ENCODE measurements around the gene SIRPB1.

The SIRPB1 gene

DNA sequence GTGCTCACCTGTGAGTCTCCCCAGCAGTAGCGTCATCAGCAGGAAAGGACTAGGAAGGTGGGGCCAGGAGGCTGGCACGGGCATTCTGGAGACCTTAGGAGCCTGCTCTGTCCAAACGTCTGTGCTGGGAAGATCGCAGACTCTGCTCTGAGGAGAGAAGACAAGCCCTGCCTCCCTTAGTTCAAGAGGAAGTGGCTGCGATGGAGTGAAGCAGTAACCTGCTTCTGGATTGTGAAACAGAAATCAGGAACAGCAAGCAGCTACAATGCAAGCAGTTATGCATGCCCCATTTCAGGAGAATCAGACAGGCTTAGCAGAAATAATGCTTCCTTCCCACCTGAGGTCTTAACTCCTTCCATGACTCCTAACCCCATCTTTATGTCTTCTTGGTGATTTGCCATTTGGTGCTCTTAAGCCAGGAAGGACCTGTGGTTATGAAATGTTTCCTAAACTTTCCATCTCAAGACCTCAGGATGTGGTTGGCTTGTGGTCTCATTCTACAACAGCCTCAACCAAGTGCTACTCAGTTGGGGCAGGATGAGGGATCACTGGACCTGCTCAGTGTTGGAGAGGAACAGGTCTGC lies at the start of gene SIRPB1:
Gene SIRPB1, minus strand, starts transcription at position 149 of the 584 bp plus-strand sequence. Its CDS starts 65 bp downstream, at position 84.
- H3K27me3 ChIP-seq (ENCODE audit: control insufficient read depth in 1 of 2, insufficient read depth in 2 of 2, low read length in 2 of 2), result no peaks in the 10 kb centered on the region
- H3K4me1 ChIP-seq (ENCODE audit: insufficient read depth, low read length), result no peaks in the 10 kb centered on the region
- H3K9ac ChIP-seq (ENCODE audit: low read length), result no peak within 1 kb of the TSS
- no peak within 1 kb of the TSS for H3K27ac ChIP-seq (ENCODE audit: low read depth, low read length)
- H3K36me3 ChIP-seq (ENCODE audit: insufficient read depth, low read length), result no peaks in the 10 kb centered on the region
- H3K4me3 ChIP-seq (ENCODE audit: low read depth in 1 of 2, low read length in 2 of 2), result no peak within 1 kb of the TSS
- no peaks in the 10 kb centered on the region for H3K9me3 ChIP-seq (ENCODE audit: low read length)

DNA sequence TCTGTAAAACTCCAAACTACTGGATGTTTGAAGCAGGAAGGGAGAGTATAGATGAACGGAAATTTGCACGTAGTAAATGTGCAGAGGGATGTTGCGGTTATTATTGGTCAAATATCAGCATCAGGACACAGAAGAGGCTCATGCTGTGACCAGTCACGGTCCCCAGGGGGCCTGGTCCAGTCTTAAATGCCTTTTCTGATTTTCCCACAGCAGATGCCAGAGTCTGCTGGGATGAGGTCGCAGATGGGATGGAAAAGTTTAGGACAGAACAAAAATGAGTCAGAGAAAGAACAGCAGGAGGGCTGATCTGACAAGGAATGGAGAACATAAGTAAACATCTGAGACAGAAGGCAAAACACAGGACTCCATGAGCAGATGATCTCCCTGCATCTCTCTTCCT lies 49.5 kb upstream of the SIRPB1 start:
- Histone ChIP-seq H3K9me3 (ENCODE audit: low read length) (no peaks in the 10 kb centered on the region), H3K4me1 (ENCODE audit: insufficient read depth, low read length) (no peaks in the 10 kb centered on the region), H3K9ac (ENCODE audit: low read length) (no peak overlapping the region), H3K27ac (ENCODE audit: low read depth, low read length) (no peak overlapping the region), H3K36me3 (ENCODE audit: insufficient read depth, low read length) (no peaks in the 10 kb centered on the region), H3K4me3 (ENCODE audit: low read depth in 1 of 2, low read length in 2 of 2) (no peak overlapping the region), H3K27me3 (ENCODE audit: control insufficient read depth in 1 of 2, insufficient read depth in 2 of 2, low read length in 2 of 2) (no peaks in the 10 kb centered on the region)

DNA sequence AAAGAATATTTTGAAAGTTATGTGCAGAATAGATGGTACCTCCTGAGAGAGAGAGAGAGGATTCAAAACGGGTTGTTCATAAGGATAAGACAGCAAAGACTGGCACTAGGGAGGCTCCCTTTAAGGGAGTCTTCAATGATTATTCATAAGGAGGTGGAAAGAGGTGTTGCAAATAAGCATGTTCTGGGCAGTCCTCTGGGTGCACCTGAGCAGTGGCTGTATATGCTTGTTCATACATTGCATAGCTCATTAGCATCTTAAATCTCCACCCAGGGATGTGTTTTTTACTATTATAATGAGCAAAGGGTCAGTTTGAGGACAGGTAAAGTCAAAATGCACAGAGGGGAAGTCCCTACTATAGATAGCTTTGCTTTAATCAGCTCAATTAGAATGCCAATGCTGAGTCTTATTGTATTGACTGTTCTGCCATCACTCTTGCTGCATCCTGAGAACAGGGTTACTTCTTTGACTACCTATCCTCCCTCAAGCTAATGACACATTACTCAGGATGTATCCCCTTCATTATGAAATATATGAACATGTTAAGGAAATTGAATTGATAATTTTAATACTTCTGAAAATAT lies 47.8 kb upstream of the SIRPB1 start:
- Histone ChIP-seq H3K27me3 (ENCODE audit: control insufficient read depth in 1 of 2, insufficient read depth in 2 of 2, low read length in 2 of 2) (no peaks in the 10 kb centered on the region), H3K27ac (ENCODE audit: low read depth, low read length) (no peak overlapping the region)

DNA sequence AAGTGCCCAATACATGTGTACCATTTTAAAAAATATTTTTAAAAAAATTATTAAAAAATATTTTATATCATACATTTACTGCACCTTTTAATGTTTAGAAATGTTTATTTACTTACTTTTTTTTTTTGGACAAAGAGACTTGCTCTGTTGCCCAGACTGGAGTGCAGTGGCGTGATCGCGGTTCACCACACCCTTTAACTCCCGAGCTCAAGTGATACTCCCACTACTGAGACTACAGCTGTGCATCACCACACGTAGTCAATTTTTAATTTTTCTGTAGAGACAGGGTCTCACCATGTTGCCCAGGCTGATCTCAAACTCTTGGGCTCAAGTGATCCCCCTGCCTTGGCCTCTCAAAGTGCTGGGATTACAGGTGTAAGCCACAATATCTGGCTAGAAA lies 47.0 kb upstream of the SIRPB1 start:
- Histone ChIP-seq H3K27ac (ENCODE audit: low read depth, low read length) (no peak overlapping the region), H3K9me3 (ENCODE audit: low read length) (no peaks in the 10 kb centered on the region), H3K36me3 (ENCODE audit: insufficient read depth, low read length) (no peaks in the 10 kb centered on the region), H3K4me3 (ENCODE audit: low read depth in 1 of 2, low read length in 2 of 2) (no peak overlapping the region), H3K4me1 (ENCODE audit: insufficient read depth, low read length) (no peaks in the 10 kb centered on the region), H3K27me3 (ENCODE audit: control insufficient read depth in 1 of 2, insufficient read depth in 2 of 2, low read length in 2 of 2) (no peaks in the 10 kb centered on the region), H3K9ac (ENCODE audit: low read length) (no peak overlapping the region)

More for the DNA sequence above, 47.8 kb upstream of the SIRPB1 start:
- Histone ChIP-seq H3K4me1 (ENCODE audit: insufficient read depth, low read length) (no peaks in the 10 kb centered on the region), H3K36me3 (ENCODE audit: insufficient read depth, low read length) (no peaks in the 10 kb centered on the region), H3K9me3 (ENCODE audit: low read length) (no peaks in the 10 kb centered on the region), H3K9ac (ENCODE audit: low read length) (no peak overlapping the region), H3K4me3 (ENCODE audit: low read depth in 1 of 2, low read length in 2 of 2) (no peak overlapping the region)

DNA sequence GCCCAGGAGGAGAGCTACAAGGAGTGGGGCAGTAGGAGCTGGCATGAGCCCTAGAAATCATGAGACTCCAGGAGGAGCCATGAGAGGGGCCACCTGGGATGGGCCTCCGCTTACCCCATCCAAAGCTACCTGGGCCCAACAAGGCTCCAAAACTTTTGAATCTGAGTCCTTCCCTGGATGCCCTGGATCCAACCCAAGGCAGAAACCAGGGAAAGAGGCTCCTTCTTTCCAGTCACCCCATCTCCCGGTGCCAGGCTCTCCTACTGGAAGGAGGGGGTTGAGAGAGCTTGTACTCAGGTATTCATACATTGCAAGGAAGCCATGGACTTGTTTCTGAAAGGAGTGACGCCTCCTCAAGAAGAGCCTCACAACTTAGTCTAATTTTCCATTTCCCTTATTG lies 45.5 kb upstream of the SIRPB1 start:
- no peak overlapping the region for H3K27ac ChIP-seq (ENCODE audit: low read depth, low read length)

DNA sequence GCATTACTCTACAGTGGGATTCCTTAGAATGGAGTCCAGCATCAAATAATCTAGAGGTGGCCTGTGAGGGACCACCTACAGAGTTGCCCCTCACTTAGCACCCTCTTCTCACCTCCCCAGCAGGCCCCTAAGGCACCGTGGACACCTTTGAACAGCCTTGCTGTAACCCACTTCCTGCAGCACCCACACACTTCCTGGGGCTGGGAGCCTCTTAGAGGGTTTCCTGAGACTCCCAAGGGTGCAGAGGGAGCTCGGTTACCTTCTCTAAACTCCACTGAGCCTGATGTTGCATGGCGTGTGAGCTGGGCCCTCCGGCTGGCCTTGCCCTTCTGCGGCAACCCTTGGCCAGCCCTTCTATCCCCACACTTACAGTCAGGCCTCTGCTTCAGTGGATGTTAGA lies 45.1 kb upstream of the SIRPB1 start:
- H3K4me3 ChIP-seq (ENCODE audit: low read depth in 1 of 2, low read length in 2 of 2), result no peak overlapping the region
- H3K9me3 ChIP-seq (ENCODE audit: low read length), result no peaks in the 10 kb centered on the region
- no peaks in the 10 kb centered on the region for H3K4me1 ChIP-seq (ENCODE audit: insufficient read depth, low read length)
- H3K36me3 ChIP-seq (ENCODE audit: insufficient read depth, low read length), result no peaks in the 10 kb centered on the region
- H3K27me3 ChIP-seq (ENCODE audit: control insufficient read depth in 1 of 2, insufficient read depth in 2 of 2, low read length in 2 of 2), result no peaks in the 10 kb centered on the region
- H3K9ac ChIP-seq (ENCODE audit: low read length), result no peak overlapping the region
- H3K27ac ChIP-seq (ENCODE audit: low read depth, low read length), result no peak overlapping the region

More for the DNA sequence above, 45.5 kb upstream of the SIRPB1 start:
- H3K4me1 ChIP-seq (ENCODE audit: insufficient read depth, low read length), result no peaks in the 10 kb centered on the region
- no peaks in the 10 kb centered on the region for H3K27me3 ChIP-seq (ENCODE audit: control insufficient read depth in 1 of 2, insufficient read depth in 2 of 2, low read length in 2 of 2)
- no peak overlapping the region for H3K4me3 ChIP-seq (ENCODE audit: low read depth in 1 of 2, low read length in 2 of 2)
- no peaks in the 10 kb centered on the region for H3K9me3 ChIP-seq (ENCODE audit: low read length)
- H3K9ac ChIP-seq (ENCODE audit: low read length), result no peak overlapping the region
- H3K36me3 ChIP-seq (ENCODE audit: insufficient read depth, low read length), result no peaks in the 10 kb centered on the region

DNA sequence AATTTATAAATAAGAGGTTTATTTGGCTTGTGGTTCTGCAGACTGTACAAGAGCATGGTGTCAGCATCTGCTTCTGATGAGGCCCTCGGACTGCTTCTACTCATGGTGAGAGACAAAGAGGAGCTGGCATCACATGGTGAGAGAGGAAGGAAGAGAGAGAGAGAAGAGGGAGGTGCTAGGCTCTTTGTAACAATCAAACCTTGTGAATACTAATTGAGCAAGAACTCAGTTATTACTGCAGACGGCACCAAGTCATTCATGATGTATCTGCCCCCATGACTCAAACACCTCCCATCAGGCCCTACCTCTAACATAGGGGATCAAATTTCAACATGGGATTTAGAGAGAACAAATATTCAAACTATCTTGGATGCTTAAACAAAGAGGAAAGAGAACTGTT lies 44.1 kb upstream of the SIRPB1 start:
- H3K9me3 ChIP-seq (ENCODE audit: low read length), result no peaks in the 10 kb centered on the region
- no peaks in the 10 kb centered on the region for H3K27me3 ChIP-seq (ENCODE audit: control insufficient read depth in 1 of 2, insufficient read depth in 2 of 2, low read length in 2 of 2)
- H3K9ac ChIP-seq (ENCODE audit: low read length), result no peak overlapping the region
- no peak overlapping the region for H3K4me3 ChIP-seq (ENCODE audit: low read depth in 1 of 2, low read length in 2 of 2)
- no peak overlapping the region for H3K27ac ChIP-seq (ENCODE audit: low read depth, low read length)
- H3K4me1 ChIP-seq (ENCODE audit: insufficient read depth, low read length), result no peaks in the 10 kb centered on the region
- H3K36me3 ChIP-seq (ENCODE audit: insufficient read depth, low read length), result no peaks in the 10 kb centered on the region

DNA sequence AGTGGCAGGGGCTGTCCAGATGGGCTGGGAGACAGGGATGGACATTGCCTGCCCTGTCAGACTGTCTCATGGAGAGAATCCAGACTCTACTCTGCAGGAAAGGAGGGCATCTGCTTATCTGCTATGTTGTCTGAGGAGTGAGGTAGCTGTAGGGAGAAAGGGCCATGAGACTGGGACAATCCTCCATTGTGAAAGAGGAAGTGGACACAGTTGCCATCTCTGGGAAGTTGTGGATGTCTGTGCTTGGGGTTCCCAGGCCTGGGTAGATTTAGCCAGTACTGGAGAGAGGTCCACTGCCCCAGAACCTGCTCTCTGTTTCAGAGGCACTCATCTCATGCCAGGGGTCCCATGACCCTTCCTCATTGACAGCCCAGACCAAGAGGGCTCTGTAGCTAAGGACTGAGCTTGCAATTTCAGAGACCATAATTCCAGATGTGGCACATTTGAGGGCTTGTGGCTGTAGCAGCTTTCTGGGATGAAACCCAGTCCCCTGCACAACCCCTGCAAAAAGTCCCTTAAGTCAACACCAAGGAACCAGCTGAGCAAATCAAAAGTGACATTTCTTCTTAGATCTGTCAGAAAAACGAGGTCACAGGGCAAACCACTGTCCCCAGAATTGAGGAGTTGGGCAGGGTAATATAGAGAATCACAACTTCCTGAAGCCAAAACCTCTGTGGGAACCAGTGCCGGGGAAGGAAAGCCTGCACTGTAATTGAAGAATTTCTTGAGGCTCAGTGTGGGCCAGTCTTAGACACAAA lies 41.9 kb upstream of the SIRPB1 start:
- Histone ChIP-seq H3K4me1 (ENCODE audit: insufficient read depth, low read length) (no peaks in the 10 kb centered on the region), H3K9me3 (ENCODE audit: low read length) (no peaks in the 10 kb centered on the region), H3K27me3 (ENCODE audit: control insufficient read depth in 1 of 2, insufficient read depth in 2 of 2, low read length in 2 of 2) (no peaks in the 10 kb centered on the region), H3K36me3 (ENCODE audit: insufficient read depth, low read length) (no peaks in the 10 kb centered on the region), H3K27ac (ENCODE audit: low read depth, low read length) (no peak overlapping the region), H3K4me3 (ENCODE audit: low read depth in 1 of 2, low read length in 2 of 2) (no peak overlapping the region), H3K9ac (ENCODE audit: low read length) (no peak overlapping the region)

DNA sequence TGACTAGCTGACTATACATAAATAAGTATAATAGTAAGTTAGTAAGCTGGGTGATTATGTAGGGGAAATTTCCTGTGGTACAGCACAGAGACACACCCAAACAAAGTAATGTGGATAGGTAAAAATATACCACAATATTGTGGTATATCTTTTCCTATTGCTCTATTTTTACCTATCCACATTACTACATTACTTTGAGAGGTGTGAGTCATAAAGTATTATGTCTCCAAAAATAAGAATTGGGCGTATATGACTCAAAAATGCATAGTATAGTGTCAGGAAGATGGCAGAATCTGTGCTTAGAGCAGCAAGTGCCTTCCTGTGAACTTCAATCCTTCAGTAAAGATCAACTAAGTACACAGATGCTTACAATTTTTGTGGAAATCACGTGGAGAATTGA lies 40.4 kb upstream of the SIRPB1 start:
- Histone ChIP-seq H3K9ac (ENCODE audit: low read length) (no peak overlapping the region), H3K27me3 (ENCODE audit: control insufficient read depth in 1 of 2, insufficient read depth in 2 of 2, low read length in 2 of 2) (no peaks in the 10 kb centered on the region)

DNA sequence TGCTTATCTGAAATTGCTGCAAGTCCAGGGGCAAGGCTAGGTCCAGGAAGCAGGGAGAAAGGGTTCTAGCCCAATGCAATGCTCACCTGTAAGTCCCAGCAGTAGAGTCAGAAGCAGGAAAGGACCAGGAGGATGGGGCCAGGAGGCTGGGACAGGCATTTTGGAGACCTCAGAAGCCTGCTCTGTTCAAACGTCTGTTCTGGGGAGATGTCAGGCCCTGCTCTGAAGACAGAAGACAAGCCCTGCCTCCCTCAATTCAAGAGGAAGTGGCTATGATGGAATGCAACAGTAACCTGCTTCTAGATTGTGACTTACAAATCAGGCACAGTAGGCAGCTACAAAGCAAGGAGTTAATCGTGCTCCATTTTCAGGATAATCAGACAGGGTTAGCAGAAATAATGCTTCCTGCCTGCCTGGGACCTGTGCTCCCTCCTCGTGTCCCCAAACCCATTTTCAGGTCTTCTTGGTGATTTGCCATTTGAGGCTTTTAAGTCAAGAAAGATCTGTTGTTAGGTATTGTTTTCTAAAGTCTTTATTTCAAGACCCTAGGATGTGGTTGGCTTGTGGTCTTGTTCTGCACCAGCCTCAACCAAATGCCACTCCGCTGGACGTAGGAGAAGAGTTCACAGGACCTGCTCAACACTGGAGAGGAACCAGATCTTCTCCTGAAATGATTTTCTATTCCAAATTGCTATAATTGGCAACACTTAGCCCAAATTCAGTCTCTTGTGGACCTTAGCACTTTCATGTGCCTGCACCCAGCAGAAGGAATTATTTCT lies 37.9 kb upstream of the SIRPB1 start, which contains the start of gene SIRPG:
Gene SIRPG, minus strand, starts transcription at position 224 of the 779 bp plus-strand sequence. Its CDS starts 65 bp downstream, at position 159.
- Histone ChIP-seq H3K4me3 (ENCODE audit: low read depth in 1 of 2, low read length in 2 of 2) (no peak within 1 kb of the TSS), H3K27ac (ENCODE audit: low read depth, low read length) (no peak within 1 kb of the TSS), H3K9me3 (ENCODE audit: low read length) (no peaks in the 10 kb centered on the region), H3K27me3 (ENCODE audit: control insufficient read depth in 1 of 2, insufficient read depth in 2 of 2, low read length in 2 of 2) (no peaks in the 10 kb centered on the region), H3K4me1 (ENCODE audit: insufficient read depth, low read length) (no peaks in the 10 kb centered on the region), H3K36me3 (ENCODE audit: insufficient read depth, low read length) (no peaks in the 10 kb centered on the region), H3K9ac (ENCODE audit: low read length) (no peak within 1 kb of the TSS)

More for the DNA sequence above, 40.4 kb upstream of the SIRPB1 start:
- no peaks in the 10 kb centered on the region for H3K9me3 ChIP-seq (ENCODE audit: low read length)
- no peaks in the 10 kb centered on the region for H3K4me1 ChIP-seq (ENCODE audit: insufficient read depth, low read length)
- no peak overlapping the region for H3K4me3 ChIP-seq (ENCODE audit: low read depth in 1 of 2, low read length in 2 of 2)
- H3K36me3 ChIP-seq (ENCODE audit: insufficient read depth, low read length), result no peaks in the 10 kb centered on the region
- no peak overlapping the region for H3K27ac ChIP-seq (ENCODE audit: low read depth, low read length)

DNA sequence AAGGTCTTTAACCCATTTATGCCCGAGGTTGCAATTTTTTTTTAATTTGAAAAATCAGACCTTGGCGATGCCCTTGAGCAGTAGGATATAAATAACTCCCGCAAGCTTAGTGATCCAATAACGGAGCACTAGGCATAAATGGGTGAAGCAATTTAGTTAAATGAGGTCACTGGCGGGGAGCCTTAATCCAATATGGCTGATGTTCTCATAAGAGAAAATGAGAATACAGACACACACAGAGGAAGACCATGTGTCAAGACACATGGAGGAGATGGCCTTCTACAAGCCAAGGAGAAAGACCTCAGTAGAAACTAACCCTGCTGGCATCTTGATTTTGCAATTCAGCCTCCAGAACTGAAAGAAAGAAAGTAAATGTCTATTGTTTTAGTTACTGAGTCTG lies 37.0 kb upstream of the SIRPB1 start:
- H3K36me3 ChIP-seq (ENCODE audit: insufficient read depth, low read length), result no peaks in the 10 kb centered on the region
- no peaks in the 10 kb centered on the region for H3K4me1 ChIP-seq (ENCODE audit: insufficient read depth, low read length)
- no peak overlapping the region for H3K4me3 ChIP-seq (ENCODE audit: low read depth in 1 of 2, low read length in 2 of 2)
- no peaks in the 10 kb centered on the region for H3K27me3 ChIP-seq (ENCODE audit: control insufficient read depth in 1 of 2, insufficient read depth in 2 of 2, low read length in 2 of 2)
- no peak overlapping the region for H3K27ac ChIP-seq (ENCODE audit: low read depth, low read length)
- H3K9ac ChIP-seq (ENCODE audit: low read length), result no peak overlapping the region
- no peaks in the 10 kb centered on the region for H3K9me3 ChIP-seq (ENCODE audit: low read length)
